ENCODE results near the gene ASTN2.

ASTN2 gene

DNA sequence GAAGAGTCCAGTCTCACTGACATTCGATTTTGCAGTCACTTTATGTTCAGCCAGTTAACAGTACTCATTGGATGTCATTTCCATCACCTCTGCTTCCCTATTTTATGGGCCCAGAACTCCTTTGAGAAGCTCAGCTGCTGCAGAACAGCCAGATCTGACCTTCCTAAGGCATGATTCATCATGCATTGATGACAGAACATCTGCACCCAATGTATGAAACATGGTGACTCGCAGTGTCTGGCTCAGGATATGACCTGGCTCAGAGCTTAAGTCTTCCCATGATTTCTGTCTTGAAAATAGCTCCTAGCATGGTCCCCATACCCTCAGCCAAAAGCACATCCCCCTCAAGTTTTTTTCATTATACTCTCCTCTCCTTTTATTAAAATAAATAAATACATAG, 820.3 kb downstream of the ASTN2 start:
- DNase-seq (ENCODE audit: low read depth in 2 of 3, low spot score in 2 of 3): no peak

DNA sequence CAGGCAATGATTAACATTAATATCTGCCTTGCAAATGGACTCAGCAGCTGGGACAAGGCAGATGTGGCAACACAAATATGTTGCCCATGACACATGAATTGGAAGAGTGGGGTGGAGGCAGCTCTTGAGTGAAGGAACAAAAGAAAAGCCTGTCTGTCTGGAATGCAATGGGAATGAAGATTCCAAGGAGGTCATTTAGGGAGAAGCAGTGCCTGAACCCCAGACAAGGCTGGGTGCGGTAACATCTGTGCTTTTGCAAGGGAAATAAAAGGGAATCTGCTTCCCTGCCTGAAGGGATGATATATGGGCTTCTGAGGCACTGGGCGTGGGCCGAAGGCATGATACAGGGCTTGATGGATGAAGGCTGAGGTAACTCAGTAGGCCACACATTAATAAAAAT, 821.9 kb downstream of the ASTN2 start:
- no peak for DNase-seq (ENCODE audit: low read depth in 2 of 3, low spot score in 2 of 3)

- DNase-seq (ENCODE audit: low read depth in 2 of 3, low spot score in 2 of 3): no peak
Observed at GRCh38 chr9:116589392-116590354, 825.2 kb downstream of the ASTN2 start.

DNA sequence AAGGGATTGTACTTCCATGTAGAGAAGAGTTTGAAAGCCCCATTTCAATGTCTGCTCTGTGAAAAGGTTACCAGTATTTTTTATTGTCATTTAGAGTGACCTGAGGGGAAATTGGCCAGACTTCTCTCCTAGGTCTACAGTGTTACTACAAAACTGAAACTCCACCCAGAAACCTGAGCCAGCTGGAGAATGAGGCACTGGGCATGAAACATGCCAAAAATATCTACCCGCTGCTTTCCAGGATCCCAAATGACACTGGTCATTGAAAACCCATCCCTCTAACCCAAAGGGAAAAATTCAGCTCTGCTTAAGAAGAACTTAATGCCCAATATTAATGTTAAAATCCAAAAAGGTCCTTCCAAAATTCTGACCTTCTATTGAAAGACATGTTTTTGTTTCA, 826.9 kb downstream of the ASTN2 start:
- no peak for DNase-seq (ENCODE audit: low read depth in 2 of 3, low spot score in 2 of 3)

- DNase-seq (ENCODE audit: low read depth in 2 of 3, low spot score in 2 of 3): no peak
Observed at GRCh38 chr9:116585896-116586295, 829.0 kb downstream of the ASTN2 start.

DNA sequence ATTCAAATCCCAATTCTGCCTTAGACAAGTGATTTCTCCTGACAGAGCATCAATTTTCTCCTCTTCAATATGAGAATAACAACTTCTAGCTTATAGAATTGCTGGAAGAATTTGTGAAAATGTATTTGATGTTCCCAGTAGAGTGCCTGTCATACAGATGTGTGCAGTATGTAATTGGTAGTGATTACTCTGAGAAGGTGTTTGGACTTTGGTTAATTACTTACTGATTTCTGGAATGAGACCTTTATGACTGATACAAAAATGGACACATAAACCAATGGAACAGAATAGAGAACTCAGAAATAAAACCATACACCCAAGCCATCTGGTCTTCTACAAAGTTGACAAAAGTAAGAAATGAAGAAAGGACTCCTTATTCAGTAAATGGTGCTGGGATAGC, 829.7 kb downstream of the ASTN2 start:
- DNase-seq (ENCODE audit: low read depth in 2 of 3, low spot score in 2 of 3): no peak

- DNase-seq (ENCODE audit: low read depth in 2 of 3, low spot score in 2 of 3): no peak
Observed at GRCh38 chr9:116580853-116581252, 834.0 kb downstream of the ASTN2 start.

DNA sequence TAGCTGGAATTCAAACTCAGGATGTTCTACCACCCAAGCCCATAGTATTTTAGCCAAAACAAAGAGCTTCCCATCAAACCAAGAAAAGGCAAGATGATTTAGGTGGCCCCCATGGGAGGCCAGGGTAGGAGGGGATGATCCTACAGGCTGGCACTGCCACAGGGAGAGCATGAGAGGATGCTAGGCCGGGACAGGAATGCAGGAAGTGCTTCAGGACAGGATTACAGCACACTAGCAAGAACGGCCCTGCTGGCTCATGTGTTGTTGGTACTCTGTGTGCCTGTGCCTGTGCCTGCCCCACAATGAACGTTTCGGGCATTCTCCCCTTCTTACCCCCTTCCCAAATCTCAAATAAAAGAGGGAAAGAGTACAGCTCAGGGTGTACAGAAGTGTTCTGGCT, 838.5 kb downstream of the ASTN2 start:
- DNase-seq (ENCODE audit: low read depth in 2 of 3, low spot score in 2 of 3): no peak

DNA sequence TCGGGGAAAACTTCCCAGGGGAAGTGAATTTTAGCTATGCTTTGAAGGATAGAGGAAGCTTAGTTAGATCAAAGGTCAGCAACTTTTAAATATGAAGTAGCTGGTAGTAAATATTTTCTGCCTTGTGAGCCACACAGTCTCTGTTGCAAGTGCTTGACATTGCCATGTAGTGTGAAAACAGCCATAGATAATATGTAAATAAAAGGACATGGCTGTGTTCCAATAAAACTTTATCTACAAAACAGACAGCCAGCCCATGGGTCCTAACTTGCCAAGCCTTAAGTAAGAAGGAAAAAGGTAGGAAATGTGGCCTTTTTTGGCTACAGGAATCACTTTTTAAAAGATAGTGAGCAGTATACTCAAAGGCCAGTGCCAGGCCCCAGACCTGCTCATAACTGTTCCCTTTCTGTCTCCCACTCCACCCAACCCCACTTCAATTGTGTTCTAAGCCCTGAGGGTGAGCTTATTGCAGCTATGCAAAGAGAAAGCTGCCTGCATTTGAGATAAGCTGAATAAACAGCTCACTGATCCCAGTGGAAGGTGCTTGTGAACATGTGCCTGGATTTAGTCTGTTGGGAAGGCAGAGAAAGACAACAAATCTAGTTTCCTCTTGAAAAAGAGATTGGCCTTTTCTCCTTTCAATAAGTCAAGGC, 840.7 kb downstream of the ASTN2 start:
- no peak for DNase-seq (ENCODE audit: low read depth in 2 of 3, low spot score in 2 of 3)

DNA sequence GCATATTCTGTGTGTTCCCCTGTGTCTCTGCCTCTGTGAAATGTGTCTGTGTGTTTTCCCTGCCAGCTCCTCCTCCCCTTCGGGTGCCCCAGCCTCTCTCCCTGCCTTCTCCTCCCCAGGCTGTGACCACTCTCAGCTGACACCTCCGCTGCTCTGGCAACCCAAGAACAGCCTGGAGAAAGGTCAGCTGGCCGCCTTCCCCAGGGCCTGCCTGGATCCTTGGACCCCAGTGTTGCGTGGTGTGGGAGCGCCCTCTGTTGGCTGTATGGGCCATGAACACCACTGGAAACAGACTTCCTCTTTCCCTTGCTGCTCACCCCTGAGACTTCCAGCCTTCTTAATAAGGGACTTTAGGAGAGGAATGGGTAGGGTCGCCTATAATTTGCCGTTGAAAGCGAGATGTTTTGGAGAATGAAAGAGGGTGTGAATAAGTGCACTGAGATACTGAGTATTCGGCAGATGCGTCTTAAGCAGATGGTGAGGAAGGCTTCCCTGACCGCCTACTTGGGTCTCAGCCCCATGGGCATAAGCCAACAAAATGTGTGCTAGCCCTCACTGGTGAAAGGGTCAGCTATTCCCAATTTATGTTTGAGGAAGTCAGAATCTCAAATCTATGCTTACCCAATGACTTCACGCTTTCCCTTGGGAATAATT, 842.6 kb downstream of the ASTN2 start:
- DNase-seq (ENCODE audit: low read depth in 2 of 3, low spot score in 2 of 3): peak in 2 of 3 experiments; percentile 2 to 18

- DNase-seq (ENCODE audit: low read depth in 2 of 3, low spot score in 2 of 3): no peak
Observed at GRCh38 chr9:116569111-116569510, 845.7 kb downstream of the ASTN2 start.

GRCh38 chr9:116566677-116567488, 848.0 kb downstream of the ASTN2 start:
- DNase-seq (ENCODE audit: low read depth in 2 of 3, low spot score in 2 of 3): no peak

- no peak for DNase-seq (ENCODE audit: low read depth in 2 of 3, low spot score in 2 of 3)
Observed at GRCh38 chr9:116565986-116566385, 848.9 kb downstream of the ASTN2 start.

GRCh38 chr9:116564266-116564793, 850.5 kb downstream of the ASTN2 start:
- no peak for DNase-seq (ENCODE audit: low read depth in 2 of 3, low spot score in 2 of 3)

DNA sequence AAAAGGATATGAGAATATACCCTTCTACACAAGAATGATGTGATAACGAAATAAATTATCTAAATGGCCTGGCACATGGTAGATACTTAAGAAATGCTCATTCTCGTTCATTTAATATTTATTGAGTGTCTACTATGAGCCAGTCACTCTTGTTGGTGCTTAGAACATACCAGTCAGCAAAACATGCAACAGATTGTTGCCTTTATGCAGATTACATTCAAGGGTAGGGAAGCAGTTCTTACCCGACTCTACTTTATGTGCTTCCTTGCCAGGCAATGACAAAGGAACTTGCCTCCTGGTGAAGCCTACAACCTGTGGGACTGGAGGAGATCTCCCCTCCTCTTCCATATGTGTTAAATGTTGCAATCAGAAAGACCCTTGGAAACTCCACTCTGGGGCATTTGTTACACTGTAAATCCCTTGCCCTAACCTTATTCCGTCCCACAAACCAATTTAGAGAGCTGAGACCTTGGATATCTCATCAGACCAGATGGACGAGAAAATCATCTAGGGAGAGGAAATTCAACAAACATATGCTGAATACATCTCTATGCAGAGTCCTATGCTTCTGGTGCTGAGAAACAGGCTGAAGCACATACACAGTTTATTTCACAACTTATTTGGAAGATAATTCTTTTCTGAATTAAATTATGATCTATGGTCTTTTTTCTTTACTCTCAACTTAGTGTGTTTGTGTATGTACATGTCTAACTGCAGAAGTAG, 855.9 kb downstream of the ASTN2 start:
- no peak for DNase-seq (ENCODE audit: low read depth in 2 of 3, low spot score in 2 of 3)

GRCh38 chr9:116558035-116558434, 856.8 kb downstream of the ASTN2 start:
- no peak for DNase-seq (ENCODE audit: low read depth in 2 of 3, low spot score in 2 of 3)

DNA sequence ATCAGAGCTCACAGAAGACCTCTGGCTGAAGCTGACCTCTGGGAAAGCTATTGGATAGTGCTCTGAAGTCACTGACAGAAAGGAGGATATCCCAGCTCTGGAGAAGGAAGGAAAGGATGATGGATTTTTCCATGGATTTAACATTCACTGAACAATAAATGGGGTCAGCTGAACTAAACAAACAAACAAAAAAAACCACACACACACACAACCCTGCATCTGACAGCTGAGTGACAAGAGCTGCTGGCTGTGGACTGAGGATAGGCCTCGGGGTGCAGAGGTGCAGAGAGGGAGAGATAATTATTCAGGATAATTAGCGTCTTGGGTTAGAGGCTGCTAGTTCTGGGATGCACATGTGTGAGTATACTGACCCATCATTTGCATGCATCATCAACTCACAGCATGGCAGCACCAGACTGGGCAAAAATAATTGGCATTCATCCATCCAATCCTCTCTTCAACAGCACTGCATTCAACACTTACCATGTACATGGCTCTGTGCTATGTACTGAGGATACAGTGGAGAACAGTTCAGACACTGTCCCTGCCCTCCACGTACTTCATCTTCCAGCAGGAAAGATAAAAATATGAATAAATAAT, 859.2 kb downstream of the ASTN2 start:
- DNase-seq (ENCODE audit: low read depth in 2 of 3, low spot score in 2 of 3): no peak

GRCh38 chr9:116555119-116555518, 859.7 kb downstream of the ASTN2 start:
- no peak for DNase-seq (ENCODE audit: low read depth in 2 of 3, low spot score in 2 of 3)

DNA sequence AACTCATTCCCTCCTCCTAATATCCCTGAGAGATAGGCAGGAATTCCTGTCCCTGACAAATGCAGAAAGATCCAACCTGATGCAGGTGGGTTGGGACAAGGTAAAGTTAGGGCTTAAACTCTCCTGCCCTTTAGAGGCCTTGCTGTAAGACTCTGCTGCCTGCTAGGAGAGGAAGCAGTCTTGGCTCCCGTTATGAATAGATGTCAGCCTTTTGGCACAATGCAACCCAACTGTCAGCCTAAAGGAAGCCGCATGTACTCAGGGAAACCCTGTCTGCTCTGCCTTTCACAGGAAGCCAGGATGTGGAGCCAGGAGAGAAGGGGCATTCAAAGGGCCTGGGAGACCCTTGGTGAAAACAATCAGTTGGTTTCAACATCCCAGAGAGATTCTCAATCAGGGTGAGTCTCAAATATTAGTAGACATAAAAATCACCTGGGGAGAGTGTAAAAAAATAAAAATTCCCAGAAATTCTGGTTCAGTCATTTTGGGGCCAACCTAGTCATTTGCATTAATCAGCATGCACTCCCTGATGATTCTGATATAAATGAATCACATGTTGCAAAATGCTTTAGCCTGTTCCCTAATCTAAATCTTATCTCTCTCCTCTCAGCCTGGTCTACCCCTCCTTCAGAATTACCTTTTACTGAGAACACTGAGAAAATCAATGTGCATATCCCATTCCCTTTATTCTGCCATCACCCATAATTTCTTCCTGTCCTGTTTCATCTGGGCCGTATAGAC, 864.0 kb downstream of the ASTN2 start:
- no peak for DNase-seq (ENCODE audit: low read depth in 2 of 3, low spot score in 2 of 3)
